NCI-H82 (cell line): ENCODE measurements around the gene PRKN.

ENCODE experiments used
- DNase-seq: peaks from one replicate; lab custom pipeline; 2025; lab: John Stamatoyannopoulos, UW

PRKN gene

GRCh38 chr6:161444464-161444863 lies 1283.1 kb downstream of the PRKN start:
- peak; percentile 36 for DNase-seq

DNA sequence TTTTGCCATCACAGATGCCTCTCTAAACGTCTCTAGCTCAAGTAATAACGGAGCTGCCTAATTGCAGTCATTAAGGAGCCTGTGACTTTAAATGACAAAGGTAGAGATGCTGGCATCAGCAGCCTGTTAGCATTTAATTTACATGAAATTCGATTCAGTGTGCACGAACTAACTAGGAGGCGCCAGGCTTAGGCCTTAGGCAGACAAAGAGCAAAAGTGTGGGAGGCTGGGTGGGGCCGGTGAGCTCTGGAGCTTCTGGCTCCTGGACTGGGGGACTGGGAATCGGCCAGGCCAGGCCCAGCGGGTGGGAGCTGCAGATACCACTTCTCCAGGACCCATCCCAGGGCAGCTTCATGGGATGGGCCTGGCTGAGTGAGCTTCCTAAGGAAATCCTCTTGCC lies 1283.7 kb downstream of the PRKN start:
- DNase-seq, result no peak

GRCh38 chr6:161442420-161442819 lies 1285.1 kb downstream of the PRKN start:
- DNase-seq, result no peak

DNA sequence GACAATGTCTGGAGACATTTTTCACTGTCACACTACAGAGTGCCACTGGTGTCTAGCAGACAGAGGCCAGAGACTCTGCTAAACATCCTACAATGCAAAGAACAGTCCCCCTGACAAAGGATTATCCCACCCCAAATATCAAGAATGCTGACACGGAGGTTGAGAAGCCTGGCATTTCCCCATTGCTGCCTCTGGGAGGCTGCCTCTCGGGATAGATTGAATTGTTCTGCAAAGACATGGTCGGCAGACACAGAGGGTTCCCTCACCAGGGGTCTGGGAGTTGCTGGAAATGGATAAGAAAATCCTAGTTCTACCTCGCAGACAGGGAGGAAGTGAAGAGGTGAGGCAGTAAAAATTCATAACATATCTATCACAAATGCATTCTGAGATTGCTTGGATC lies 1287.3 kb downstream of the PRKN start:
- no peak for DNase-seq

DNA sequence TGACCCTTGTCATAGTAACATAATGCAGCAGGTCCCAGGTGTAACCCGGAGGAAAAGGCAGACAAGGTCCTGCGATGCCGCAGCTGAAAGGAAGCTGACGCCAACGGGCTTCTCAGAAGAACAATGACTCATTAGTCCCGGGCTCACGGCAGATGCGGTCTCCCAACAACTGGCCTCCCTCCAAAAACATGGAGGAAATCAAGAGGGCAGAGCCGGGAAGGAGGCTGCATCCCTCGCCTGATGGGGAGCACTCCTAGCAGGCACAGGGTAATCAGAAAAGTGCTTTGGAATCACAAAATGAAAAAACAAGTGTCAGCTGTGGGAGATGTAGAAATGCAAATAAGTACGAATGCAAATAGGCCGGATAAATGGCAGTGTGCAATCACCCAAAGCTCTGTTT lies 1288.5 kb downstream of the PRKN start:
- peak; percentile 11 for DNase-seq

- no peak for DNase-seq
Measured at GRCh38 chr6:161438430-161439030, 1289.0 kb downstream of the PRKN start.

DNA sequence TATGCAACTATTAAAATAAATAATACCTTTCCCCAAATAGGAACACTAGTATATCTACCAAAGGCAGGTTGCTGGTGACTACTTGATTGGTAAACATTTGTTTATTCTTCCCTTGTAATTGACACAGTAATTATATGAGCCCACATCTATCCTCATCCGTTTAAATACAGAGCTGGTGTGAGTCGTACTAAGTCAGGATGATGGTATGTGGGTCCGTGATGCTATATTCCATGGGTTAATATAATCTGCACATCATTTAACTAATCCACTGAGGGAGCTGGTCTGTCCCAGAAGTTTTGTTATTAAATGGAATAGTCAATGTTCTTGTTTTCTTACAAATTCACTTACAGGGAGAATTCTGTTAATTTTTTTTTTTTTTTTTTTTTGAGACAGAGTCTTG lies 1289.7 kb downstream of the PRKN start:
- DNase-seq, result no peak

DNA sequence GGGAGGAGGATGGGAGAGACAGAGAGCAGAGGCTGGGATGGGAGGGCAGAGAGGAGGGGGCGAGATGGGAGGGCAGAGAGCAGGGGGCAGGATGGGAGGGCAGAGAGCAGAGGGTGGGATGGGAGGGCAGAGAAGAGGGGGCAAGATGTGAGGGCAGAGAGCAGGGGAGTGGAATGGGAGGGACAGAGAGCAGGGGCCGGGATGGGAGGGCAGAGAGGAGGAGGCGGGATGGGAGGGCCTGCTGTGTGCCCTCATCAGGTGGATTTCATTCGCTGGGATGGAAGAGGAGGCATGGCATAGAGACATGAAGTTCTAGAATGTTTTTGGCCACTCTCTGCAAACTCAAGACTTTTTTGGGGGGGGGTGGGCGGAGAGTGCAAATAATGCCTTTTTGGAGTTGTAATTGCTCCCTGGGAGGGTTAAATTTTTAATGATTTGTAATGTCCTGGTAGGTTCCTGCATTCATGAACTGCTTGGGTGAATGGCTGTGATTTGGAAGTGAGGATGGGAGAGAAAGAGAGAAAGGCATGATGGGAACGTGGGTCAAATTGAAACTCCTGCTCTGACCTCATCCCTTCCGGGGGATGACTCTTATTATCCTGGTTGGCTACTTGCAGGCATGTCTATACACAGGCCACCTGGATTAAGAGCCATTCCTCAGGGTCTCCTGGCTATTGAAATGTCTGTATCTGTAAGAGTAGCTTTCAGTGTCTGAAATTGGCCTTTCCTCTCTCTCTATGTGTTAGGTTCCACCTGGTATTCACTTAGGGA lies 1291.3 kb downstream of the PRKN start:
- no peak for DNase-seq

DNA sequence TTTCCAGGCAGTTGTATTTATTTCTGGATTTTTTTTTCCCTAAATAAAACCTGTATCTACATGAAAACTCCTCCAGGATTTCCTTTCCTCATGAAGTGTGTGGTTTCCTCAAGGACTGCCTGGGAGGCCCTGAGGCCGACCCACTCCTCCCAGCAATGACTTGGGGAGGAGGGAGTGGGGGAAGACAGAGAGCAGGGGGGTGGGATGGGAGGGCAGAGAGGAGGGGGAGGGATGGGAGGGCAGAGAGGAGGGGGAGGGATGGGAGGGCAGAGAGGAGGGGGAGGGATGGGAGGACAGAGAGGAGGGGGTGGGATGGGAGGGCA lies 1291.9 kb downstream of the PRKN start:
- DNase-seq, result no peak

GRCh38 chr6:161434921-161435747 lies 1292.4 kb downstream of the PRKN start:
- no peak for DNase-seq

GRCh38 chr6:161434350-161434749 lies 1293.2 kb downstream of the PRKN start:
- DNase-seq, result no peak

GRCh38 chr6:161432546-161432945 lies 1295.0 kb downstream of the PRKN start:
- no peak for DNase-seq

GRCh38 chr6:161429921-161430490 lies 1297.6 kb downstream of the PRKN start:
- peak; percentile 32 for DNase-seq

GRCh38 chr6:161424421-161424820 lies 1303.1 kb downstream of the PRKN start:
- no peak for DNase-seq

DNA sequence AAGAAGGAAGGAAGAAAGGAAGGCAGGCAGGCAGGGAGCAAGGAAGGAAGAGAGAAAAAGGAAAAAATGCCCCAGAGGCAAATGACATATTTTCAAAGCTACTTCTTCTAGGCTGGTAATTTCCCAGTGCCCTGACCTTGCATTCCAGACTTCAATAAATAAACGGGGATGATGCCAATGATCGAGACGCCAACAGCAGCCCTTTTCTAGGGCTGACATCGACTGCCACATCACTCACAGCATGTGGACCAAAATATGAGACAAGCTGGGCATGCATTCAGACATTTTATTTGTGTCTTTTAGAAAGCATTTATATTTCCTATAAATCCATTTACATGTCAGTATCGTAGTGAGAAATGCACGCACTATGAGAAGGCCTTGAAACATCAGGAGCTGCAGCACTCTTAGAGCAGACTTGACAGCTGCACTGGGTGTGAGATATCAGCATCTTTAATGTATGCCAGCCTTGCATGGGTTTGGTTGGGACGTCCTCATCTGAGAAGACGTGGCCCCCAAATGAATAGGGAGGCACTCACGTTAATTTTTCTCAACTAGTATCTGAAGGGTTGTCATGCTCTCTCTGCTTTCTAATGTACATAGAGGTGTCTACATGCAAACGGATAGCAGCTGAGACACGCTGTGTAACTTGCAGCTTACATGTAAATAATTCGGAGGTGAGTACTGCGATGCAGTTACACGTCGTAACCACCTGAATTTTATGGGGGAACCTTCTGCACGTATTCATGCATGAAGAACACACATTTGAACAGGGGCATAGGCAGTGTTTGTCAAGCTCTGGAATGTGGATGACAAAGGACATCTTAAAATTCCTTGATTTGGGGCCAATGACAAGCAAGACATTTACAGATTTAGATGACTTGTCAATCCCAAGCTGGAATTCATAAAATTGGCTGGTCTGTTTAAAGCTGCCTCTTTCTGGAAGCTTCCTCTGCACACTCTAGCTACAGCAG lies 1304.6 kb downstream of the PRKN start:
- no peak for DNase-seq

DNA sequence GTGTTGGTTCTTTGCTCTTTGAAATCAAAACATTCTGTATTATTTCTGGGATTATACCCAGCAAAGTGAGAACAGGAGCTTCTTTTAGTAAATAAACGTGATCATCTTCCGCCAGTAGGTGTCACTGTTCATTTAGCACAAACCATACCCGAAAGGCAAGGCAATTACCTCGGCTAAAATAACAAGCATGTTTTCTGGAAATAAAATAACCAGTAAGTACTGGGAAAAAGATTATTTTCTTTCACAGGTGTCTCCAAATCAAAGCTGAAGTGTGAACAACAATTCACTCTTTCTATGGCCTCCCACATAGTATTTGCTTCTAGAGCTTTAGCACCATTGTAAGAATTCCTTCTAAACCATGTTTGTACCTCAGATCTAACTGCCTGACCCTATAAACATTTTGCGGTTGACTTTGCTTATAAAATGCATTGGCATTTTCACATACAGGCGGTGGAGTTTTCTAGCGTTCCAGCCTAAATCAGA lies 1309.1 kb downstream of the PRKN start:
- peak; percentile 75 for DNase-seq

- DNase-seq, result no peak
Measured at GRCh38 chr6:161417717-161418462, 1309.7 kb downstream of the PRKN start.

DNA sequence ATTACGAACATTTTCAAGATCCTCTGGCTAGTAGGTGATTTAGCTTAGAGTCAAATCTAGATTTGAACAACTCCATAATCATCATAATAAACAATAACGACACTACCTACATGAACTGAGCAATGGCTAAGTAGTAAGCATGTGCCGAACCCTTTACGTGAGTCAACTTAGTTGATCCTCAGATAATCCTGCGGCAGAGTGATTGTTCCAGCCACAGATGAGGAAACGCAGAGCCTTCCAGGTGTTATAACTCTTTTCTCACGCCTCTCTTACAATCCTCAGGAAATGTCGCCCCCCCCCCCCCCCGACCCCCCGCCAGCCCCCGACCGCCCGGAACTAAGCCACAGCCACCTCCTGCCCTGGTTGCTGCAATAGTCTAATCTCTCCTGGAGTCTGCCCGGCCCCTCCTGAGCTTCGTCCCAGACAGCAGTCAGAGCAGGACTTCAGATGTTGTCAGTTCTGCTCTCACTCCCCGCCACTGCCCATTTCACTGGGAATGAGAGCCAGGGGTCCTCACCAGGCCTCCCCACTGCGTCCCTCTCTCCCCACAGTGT lies 1312.2 kb downstream of the PRKN start:
- DNase-seq, result peak; percentile 42

GRCh38 chr6:161414707-161415106 lies 1312.9 kb downstream of the PRKN start:
- DNase-seq, result no peak

- no peak for DNase-seq
Measured at GRCh38 chr6:161414180-161414579, 1313.4 kb downstream of the PRKN start.
